Activated CD4-positive, alpha-beta T cell treated with anti-CD3 and anti-CD28 coated beads, Interleukin-2, amount 50 U/mL, for 4 hours (primary cell): ENCODE results near the gene UBAP1.
"Not testable (repeated sequence)": the region's sequence is repeated elsewhere in the genome, so short reads cannot be mapped to it uniquely, and the experiment has no call there.

Experiments
- DNase-seq, 2 experiments: peaks; one replicate each; pipeline ENCODE4 v3.0.0-alpha.2; 2020

The UBAP1 gene

DNA sequence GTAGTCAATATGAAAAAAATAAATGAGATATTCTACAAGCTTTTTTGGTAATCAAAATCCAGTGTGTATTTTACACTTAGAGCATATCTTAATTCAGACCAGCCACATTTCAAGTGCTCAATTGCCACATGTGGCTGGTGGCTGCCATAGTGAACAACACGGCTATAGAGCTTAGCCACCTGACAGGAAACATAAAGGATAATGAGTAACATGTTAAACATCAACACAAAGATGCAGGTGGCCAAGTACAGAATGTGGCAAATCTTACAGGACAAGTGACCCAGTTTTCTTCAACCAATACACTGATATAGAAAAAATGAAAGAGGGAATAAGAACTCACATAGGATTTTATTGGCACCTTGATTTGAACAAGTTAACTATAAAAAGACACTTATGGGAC, 88.8 kb downstream of the UBAP1 start:
- no peak for DNase-seq

DNA sequence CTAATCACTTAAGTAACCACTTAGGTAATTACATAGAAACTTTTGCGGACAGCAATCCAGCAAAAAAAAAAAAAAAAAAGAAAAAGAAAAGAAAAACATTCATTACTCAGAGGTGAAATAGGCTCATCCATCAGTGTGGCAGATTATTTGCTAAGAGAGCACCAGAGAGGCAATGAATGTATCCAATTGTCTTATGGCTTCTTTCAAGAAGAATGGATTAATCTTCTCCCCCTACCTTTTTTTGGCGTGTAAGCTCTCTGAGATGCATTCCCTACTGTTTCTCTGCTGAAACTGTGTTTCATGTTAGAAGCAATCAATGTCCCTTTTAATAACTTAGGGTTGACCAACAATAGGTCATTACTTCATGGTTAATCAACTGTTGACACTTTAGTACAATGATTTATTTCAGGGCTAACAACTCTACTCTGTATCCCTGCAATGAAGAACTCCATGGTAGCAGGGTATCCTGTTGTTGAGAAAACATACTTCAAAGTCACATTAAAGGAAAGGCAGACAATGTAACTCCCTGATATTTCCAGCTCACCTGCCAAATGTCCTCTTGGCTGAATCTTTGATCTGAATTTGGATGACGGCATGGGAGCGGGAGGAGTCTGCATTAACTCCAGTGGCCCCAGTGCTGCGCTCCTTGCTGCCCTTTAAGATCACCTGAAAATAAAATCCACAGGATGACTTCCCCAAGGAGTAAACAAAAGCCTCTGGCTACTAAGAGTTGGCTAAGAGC, 92.6 kb downstream of the UBAP1 start:
- no peak for DNase-seq

DNA sequence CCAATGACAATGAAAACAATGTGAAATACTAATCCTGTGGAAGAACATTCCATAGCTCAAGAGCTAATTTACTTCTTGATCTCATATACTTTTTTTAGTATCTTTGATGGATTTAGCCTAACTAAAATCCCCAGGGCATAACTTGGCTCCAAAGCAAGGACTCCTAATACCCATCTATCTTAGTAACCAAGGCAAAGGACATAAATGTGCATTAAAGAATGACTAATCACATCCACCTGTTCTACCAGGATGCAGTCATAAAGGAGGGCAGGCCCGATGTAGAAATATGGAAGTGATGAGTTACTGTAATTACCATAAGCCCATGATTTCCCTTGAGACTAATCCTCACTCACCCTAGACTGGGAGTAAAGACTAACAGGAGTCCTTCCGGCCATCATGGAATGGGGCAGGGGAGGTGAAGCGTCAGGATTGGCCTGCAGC, 93.3 kb downstream of the UBAP1 start:
- DNase-seq: no peak

DNA sequence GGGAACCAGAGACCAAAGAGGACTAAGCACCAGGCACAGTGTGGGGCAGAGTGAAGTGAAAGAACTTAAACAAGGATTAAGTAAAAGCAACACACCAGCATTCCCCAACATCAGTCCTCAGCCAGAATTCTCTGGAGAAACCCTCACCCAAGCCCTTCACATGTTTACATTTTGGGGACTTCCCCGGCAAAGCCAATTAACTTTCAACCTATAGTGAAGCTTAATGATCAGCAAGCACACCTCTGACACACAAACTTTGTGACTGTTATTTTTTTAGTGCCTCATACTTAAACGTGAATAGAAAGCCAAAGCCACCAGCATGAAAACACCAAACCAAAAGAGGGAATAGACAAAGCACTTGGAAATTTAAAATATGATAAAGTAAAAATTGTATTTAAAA, 94.7 kb downstream of the UBAP1 start:
- DNase-seq: not testable (repeated sequence)

DNA sequence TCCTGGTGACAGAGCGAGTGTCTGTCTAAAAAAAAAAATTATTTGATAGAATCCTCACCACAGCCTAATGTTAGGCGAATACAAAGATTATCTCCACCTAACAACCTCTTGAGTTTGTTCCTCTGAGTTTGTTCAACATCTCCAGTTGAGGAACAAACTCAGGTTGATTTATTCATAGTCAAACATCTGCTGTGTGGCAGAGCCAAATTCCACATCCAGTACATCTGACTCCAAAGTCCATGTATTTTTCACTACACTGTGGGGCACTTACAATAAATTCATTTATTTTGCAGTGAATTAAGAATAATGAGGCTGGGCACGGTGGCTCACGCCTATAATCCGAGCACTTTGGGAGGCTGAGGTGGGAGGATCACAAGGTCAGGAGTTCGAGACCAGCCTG, 97.0 kb downstream of the UBAP1 start:
- no peak for DNase-seq

DNA sequence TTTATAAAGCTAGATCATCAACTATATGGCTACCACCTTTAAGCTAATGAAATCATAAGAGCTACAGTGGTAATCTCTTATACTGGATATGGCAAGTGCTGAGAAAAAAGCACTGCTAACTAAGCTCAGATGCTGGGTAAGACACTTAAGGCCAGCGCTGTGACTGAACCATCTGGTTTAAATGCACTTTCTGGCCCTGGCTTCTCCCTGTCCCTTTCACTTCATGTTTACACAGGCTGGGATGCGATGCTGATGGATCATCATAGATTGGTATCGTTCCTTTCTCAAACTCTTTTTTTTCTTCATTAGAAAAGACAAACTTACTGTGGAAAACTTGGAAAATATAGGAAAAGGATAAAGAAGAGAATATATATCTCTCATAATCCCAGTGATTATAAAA, 97.9 kb downstream of the UBAP1 start:
- no peak for DNase-seq

DNA sequence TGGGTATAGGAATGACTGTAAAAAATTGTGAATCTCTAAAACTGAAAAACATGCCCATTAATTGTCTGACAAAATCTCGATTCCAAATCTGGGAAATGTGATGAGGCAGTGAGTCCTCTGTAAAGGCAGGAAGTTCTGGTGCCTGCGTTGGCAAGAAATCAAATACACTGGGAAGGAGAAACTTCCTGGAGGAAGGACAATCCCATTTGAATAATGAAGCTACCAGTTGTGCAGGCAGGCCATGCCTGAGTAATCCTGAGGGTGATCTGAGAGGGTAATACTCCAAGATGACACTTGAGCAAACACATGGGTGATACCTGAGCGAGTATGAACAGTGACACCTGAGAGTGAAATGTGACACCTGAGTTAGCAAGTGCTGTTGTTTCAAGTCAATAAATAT, 100.6 kb downstream of the UBAP1 start:
- DNase-seq: no peak

DNA sequence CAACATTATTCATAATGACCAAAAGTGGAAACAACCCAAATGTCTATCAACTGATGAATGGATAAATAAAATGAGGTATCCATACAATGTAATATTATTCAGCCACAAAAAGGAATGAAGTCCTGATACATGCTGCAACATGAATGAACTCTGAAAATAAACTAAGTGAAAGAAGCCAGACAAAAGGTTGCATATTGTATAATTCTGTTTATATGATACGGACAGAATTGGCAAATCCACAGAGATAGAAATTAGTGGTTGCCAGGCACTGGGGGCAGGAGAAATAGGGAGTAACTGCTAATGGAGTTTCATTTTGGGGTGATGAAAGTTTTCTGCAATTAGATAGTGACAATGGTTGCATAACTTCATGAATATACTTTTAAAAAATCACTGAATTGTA, 103.3 kb downstream of the UBAP1 start:
- DNase-seq: no peak

DNA sequence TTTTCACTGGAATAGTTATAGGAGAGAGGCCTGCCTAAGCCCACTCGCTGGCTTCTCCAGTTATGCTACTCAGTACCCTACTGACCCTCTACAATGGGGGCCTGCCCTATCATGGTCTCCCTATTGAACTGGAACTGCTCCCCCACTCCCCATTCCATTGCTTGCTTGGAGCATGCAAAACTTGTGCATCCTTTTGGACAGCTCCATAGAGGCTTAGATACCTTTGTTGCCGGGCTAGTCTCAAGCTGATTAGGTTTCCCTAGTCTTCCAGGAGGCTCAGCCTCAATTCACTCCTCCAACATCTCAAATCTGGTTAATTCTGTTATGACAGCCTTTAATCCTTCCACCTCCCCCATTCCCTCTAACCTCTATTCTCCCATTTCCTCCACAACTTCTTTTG, 110.3 kb downstream of the UBAP1 start:
- DNase-seq: no peak

DNA sequence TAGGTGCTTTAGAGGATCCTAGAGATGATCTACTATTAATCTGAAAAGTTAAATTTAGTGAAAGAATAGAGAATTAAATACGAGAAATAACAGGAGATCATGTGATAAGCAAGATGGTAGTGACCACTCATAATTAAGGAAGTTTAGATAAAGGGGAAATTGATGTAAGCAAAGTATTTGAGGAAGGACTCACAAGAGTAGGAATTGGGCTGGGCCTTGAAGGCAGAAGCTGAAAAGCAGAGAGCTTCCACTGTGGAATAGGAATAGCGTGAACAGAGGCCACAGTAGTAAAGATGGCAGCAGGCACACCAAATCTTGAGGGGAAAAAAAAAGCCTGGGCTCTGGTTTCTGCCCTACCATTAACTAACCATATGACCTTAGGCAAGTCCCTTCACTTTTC, 112.2 kb downstream of the UBAP1 start:
- DNase-seq: no peak

DNA sequence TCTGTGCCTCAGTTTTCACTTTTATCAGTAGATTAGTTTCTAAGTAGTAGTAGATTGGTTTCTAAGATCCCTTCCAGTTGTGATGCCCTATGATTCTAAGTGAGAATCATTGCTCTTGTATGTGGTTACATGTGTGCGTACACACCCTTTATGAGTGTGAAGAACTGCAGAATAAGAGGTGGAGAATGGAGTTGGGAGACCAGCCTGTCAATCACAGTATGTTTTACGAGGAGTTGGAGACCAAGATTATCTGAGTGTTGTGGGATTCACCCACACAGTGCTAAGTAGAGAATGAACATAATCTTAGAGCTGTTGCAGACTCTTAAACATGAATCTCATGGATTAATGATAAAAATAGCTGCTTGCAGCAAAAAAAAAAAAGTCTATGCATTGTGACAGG, 112.6 kb downstream of the UBAP1 start:
- no peak for DNase-seq

DNA sequence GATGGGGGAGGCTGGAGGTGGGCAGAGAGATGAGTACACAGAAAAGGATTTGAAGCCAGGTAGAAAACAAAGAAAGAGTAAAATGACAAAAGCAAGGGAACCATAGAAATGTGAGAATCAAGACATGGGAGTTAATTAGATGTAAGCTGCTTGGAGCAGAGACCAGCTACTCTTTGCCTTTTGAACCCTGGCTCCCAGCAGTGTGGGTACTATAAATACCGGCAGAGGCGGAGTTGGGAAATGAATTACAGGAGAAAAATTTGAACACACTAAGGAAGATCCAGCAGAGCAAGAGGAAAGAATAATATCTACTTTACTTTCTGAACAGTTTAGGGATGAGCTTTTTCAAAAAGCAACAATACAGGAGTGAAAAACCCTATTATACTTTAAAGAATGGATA, 113.7 kb downstream of the UBAP1 start:
- DNase-seq: no peak

DNA sequence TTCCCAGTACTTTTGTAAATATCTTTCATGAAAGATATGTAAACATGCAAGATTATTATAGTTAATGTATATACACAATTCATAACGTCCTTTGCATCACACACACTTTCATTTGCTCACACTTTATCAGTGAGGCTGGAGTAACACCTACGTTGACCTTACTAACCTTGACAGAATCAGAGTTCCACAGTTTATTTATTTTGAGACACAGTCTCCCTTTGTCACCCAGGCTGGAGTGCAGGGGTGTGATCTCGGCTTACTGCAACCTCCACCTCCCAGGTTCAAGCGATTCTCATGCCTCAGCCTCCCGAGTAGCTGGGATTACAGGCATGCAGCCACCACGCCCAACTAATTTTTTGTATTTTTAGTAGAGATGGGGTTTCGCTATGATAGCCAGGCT, 122.2 kb downstream of the UBAP1 start:
- not testable (repeated sequence) for DNase-seq
